C4-2B (cell line): ENCODE results near the gene PLCB3.

Experiments
- CTCF ChIP-seq: fragments of 450-650 bp; conservative IDR thresholded peaks from 2 replicates; pipeline ENCODE4 v1.5.1; 2017; ENCODE audit warnings: mild to moderate bottlenecking
- ZFX ChIP-seq: fragments of 450-650 bp; IDR thresholded peaks from 2 replicates; pipeline ENCODE4 v1.6.1; 2017

GRCh38 chr11:64284962-64285884 lies 33.9 kb downstream of the PLCB3 start, which contains the start of gene GPR137:
- TF ChIP-seq CTCF (no peak), ZFX (peak; percentile 36; the same call in 1 of the 2 replicates)
